Natural killer cell (primary cell): ENCODE measurements around the gene ZMAT5. TPM values are rescaled to one million over a fixed set of nuclear protein-coding genes. Genes with fewer than 3 reads are reported as not detected.

Experiments
- ATAC-seq, 3 donors: fragments of 150-1000 bp in 2 of 3; fragments of 200-7000 bp in 1 of 3; cut with Tn5 transposase; 1 replicate in 1 of 3; 2 replicates in 2 of 3; pipeline ENCODE4 v1.10.0; 2021; ENCODE audit warnings: mild to moderate bottlenecking in 2 of 3, moderate library complexity in 2 of 3
- DNase-seq, 2 donors: peaks; one replicate each; pipeline versions ENCODE4 v3.0.0 to v3.0.0-alpha.2; 2013 to 2021; ENCODE audit warnings: mixed read lengths in 1 of 2
- H3K27ac ChIP-seq: one replicate; pipeline ENCODE4 v1.5.1; 2013; ENCODE audit warnings: mild to moderate bottlenecking, low read length
- H3K27me3 ChIP-seq: one replicate; pipeline ENCODE4 v1.6.1; 2013; ENCODE audit warnings: low read length; ENCODE audit not compliant: control insufficient read depth, insufficient read depth
- H3K36me3 ChIP-seq: one replicate; pipeline ENCODE4 v1.6.1; 2013; ENCODE audit warnings: low read length; ENCODE audit not compliant: control insufficient read depth, insufficient read depth
- H3K4me1 ChIP-seq: one replicate; pipeline ENCODE4 v1.6.1; 2013; ENCODE audit warnings: low read length; ENCODE audit not compliant: control insufficient read depth, insufficient read depth
- H3K4me3 ChIP-seq: one replicate; pipeline ENCODE4 v1.5.1; 2013; ENCODE audit warnings: low read length
- H3K9me3 ChIP-seq: one replicate; pipeline ENCODE4 v1.6.1; 2013; ENCODE audit warnings: low read length; ENCODE audit not compliant: control insufficient read depth, insufficient read depth
- H3K27ac Mint-ChIP-seq, 2 donors: one replicate each; pipeline ENCODE4 v1.8.0; 2022; ENCODE audit warnings: mild to moderate bottlenecking in 2 of 2, mixed read lengths in 2 of 2, moderate library complexity in 1 of 2
- H3K27me3 Mint-ChIP-seq, 2 donors: one replicate each; pipeline ENCODE4 v1.8.0; 2022; ENCODE audit warnings: low read depth in 2 of 2, mixed read lengths in 2 of 2
- H3K36me3 Mint-ChIP-seq: one replicate; pipeline ENCODE4 v1.8.0; 2022; ENCODE audit warnings: mixed read lengths
- H3K4me1 Mint-ChIP-seq, 2 donors: one replicate each; pipeline ENCODE4 v1.8.0; 2022; ENCODE audit warnings: mixed read lengths in 2 of 2
- H3K4me3 Mint-ChIP-seq: one replicate; pipeline ENCODE4 v1.8.0; 2022; ENCODE audit warnings: mild to moderate bottlenecking, moderate library complexity, mixed read lengths
- H3K9me3 Mint-ChIP-seq, 2 donors: one replicate each; pipeline ENCODE4 v1.8.0; 2022; ENCODE audit warnings: mixed read lengths in 2 of 2
- CTCF ChIP-seq: fragments of 200-600 bp; IDR thresholded peaks from one replicate; pipeline ENCODE4 v1.8.0; 2022; ENCODE audit warnings: antibody characterized with exemption
- WGBS: methylation state at CpG from one replicate; pipeline ENCODE4 v1.1.7; 2013; ENCODE audit warnings: missing lambda C conversion rate; ENCODE audit not compliant: insufficient coverage; 5-methylcytosine and 5-hydroxymethylcytosine counted together
- intact Hi-C: fragments of 100-400 bp; cut with micrococcal nuclease; formaldehyde crosslinking; loops from one replicate; pipeline ENCODE4 v1.14.2; 2022
- total RNA-seq, 4 donors: library from RNA; stranded (reverse); fragments of 120-200 nt in 1 of 4; gene quantifications; one replicate each; pipeline versions ENCODE4 v1.2.3 to v1.2.4, GENCODE V29; 2013 to 2022

The ZMAT5 gene
- total RNA-seq, 3 donors from 2014 or later (not counting 1 experiment from before 2014, with no cell fraction given) = 15.9 to 20.0 (median 16.0) TPM

- intact Hi-C loops = no loop called here
- 76% methylated on average over 8 of the region's 8 CpGs for WGBS
- no peak overlapping the region for H3K27ac Mint-ChIP-seq
Measured at GRCh38 chr22:29780748-29781676, 14.2 kb upstream of the ZMAT5 start.

DNA sequence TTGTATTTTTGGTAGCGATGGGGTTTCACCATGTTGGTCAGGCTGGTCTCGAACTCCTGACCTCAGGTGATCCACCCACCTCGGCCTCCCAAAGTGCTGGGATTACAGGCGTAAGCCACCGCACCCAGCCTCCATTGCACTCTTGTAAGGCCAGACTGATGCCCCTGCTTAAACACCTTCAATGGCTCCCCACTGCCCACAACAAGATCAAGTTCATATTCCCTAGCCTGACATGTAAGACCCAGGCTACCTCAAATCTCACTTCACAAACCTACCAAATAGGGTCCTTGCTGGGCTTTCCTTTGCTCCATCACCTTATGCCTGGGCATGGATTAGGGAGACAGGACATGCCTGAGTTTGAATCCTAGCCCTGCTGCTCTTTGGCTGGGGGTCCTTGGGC is 13.4 kb upstream of the ZMAT5 start:
- no peak for TF ChIP-seq CTCF
- no peak for DNase-seq
- H3K27ac Mint-ChIP-seq = no peak overlapping the region
- Histone ChIP-seq H3K9me3 (no peaks in the 10 kb centered on the region), H3K27ac (no peak overlapping the region), H3K36me3 (no peaks in the 10 kb centered on the region), H3K4me3 (no peak overlapping the region), H3K4me1 (no peaks in the 10 kb centered on the region), H3K27me3 (no peaks in the 10 kb centered on the region)
- intact Hi-C loops = no loop called here
- no peak overlapping the region for H3K4me3 Mint-ChIP-seq
- 98% methylated on average over 5 of the region's 5 CpGs for WGBS
- ATAC-seq = no peak
- no peaks in the 10 kb centered on the region for H3K4me1 Mint-ChIP-seq
- no peaks in the 10 kb centered on the region for H3K27me3 Mint-ChIP-seq
- no peaks in the 10 kb centered on the region for H3K9me3 Mint-ChIP-seq
- H3K36me3 Mint-ChIP-seq = no peaks in the 10 kb centered on the region

More at GRCh38 chr22:29780748-29781676, 14.2 kb upstream of the ZMAT5 start:
- Histone ChIP-seq H3K4me1 (no peaks in the 10 kb centered on the region), H3K27ac (no peak overlapping the region), H3K9me3 (no peaks in the 10 kb centered on the region), H3K36me3 (no peaks in the 10 kb centered on the region), H3K4me3 (no peak overlapping the region), H3K27me3 (no peaks in the 10 kb centered on the region)
- Mint-ChIP-seq H3K4me1 (no peaks in the 10 kb centered on the region), H3K36me3 (no peaks in the 10 kb centered on the region), H3K4me3 (no peak overlapping the region), H3K9me3 (no peaks in the 10 kb centered on the region), H3K27me3 (no peaks in the 10 kb centered on the region)
- no peak for TF ChIP-seq CTCF
- ATAC-seq (no peak), DNase-seq (no peak)

DNA sequence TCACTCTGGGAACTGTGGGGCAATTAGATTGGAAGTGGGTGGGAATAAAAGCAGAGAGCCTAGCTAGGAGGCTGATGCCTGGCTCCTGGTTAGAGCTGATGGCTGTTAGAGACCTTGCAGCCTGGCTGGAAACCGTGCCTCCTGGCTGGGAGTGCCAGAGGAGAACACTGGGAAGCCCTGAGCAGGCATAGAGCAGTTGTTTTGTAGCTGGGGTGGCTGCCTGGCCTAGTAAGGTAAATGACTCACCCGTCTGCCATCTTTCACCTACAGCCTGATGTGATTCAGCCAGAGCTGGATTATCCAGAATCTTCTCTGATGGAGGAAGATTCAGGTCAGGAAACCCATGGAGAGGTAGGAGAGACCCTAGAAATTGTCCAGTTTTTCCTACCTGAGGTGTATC is 6.4 kb upstream of the ZMAT5 start:
- Histone ChIP-seq H3K9me3 (no peaks in the 10 kb centered on the region), H3K27ac (no peak overlapping the region), H3K4me3 (no peak overlapping the region), H3K36me3 (peaks cover 17% of the 10 kb centered on the region), H3K27me3 (no peaks in the 10 kb centered on the region), H3K4me1 (peaks cover 4% of the 10 kb centered on the region)
- Mint-ChIP-seq H3K36me3 (no peaks in the 10 kb centered on the region), H3K27me3 (no peaks in the 10 kb centered on the region), H3K27ac (no peak overlapping the region), H3K9me3 (no peaks in the 10 kb centered on the region), H3K4me3 (no peak overlapping the region), H3K4me1 (peaks cover 3 to 7% of the 10 kb centered on the region in 2 donors)
- no peak for TF ChIP-seq CTCF
- 94% methylated on average over 2 of the region's 2 CpGs for WGBS
- ATAC-seq (no peak), DNase-seq (no peak)
- intact Hi-C loops = no loop called here
